ENCODE results near the gene SECISBP2L. TPM values are rescaled to one million over a fixed set of nuclear protein-coding genes. Genes with fewer than 3 reads are reported as not detected.

SECISBP2L gene
- total RNA-seq, 1 donor from 2014 or later: 58.9 TPM

GRCh38 chr15:48945386-48945785 lies 100.9 kb downstream of the SECISBP2L start:
- Mint-ChIP-seq H3K36me3 (no peaks in the 10 kb centered on the region), H3K9me3 (no peaks in the 10 kb centered on the region), H3K4me1 (no peaks in the 10 kb centered on the region), H3K27me3 (ENCODE audit: low read depth) (peaks cover 18% of the 10 kb centered on the region), H3K4me3 (no peak overlapping the region), H3K27ac (no peak overlapping the region)
- DNase-seq (ENCODE audit: low spot score in 2 of 2, unreplicated experiment in 2 of 2): no peak
- TF ChIP-seq CTCF (IDR thresholded peaks at IDR 0.05; ENCODE audit: unreplicated experiment): no peak

GRCh38 chr15:48941904-48942303 lies 104.3 kb downstream of the SECISBP2L start:
- TF ChIP-seq CTCF (IDR thresholded peaks at IDR 0.05; ENCODE audit: unreplicated experiment): no peak
- no peaks in the 10 kb centered on the region for H3K4me1 Mint-ChIP-seq
- H3K9me3 Mint-ChIP-seq: no peaks in the 10 kb centered on the region
- no peak for DNase-seq (ENCODE audit: low spot score in 2 of 2, unreplicated experiment in 2 of 2)
- no peaks in the 10 kb centered on the region for H3K36me3 Mint-ChIP-seq
- H3K4me3 Mint-ChIP-seq: no peak overlapping the region
- no peak overlapping the region for H3K27ac Mint-ChIP-seq
- peaks cover 18% of the 10 kb centered on the region for H3K27me3 Mint-ChIP-seq (ENCODE audit: low read depth)

GRCh38 chr15:48940508-48940907 lies 105.7 kb downstream of the SECISBP2L start:
- Mint-ChIP-seq H3K27me3 (ENCODE audit: low read depth) (peaks cover 21% of the 10 kb centered on the region), H3K27ac (no peak overlapping the region), H3K4me1 (no peaks in the 10 kb centered on the region), H3K9me3 (no peaks in the 10 kb centered on the region), H3K36me3 (no peaks in the 10 kb centered on the region), H3K4me3 (no peak overlapping the region)
- no peak for TF ChIP-seq CTCF (IDR thresholded peaks at IDR 0.05; ENCODE audit: unreplicated experiment)
- no peak for DNase-seq (ENCODE audit: low spot score in 2 of 2, unreplicated experiment in 2 of 2)

- H3K27ac Mint-ChIP-seq: no peak overlapping the region
- DNase-seq (ENCODE audit: low spot score in 2 of 2, unreplicated experiment in 2 of 2): no peak
- peaks cover 27% of the 10 kb centered on the region for H3K27me3 Mint-ChIP-seq (ENCODE audit: low read depth)
- no peaks in the 10 kb centered on the region for H3K36me3 Mint-ChIP-seq
- TF ChIP-seq CTCF (IDR thresholded peaks at IDR 0.05; ENCODE audit: unreplicated experiment): no peak
- no peaks in the 10 kb centered on the region for H3K9me3 Mint-ChIP-seq
- no peak overlapping the region for H3K4me3 Mint-ChIP-seq
- H3K4me1 Mint-ChIP-seq: no peaks in the 10 kb centered on the region
These were observed 106.6 kb downstream of the SECISBP2L start for GRCh38 chr15:48939648-48940047.

Other genes with a start within 250 kb of the SECISBP2L start
- gene CEP152, start 235.4 kb downstream of the SECISBP2L start, total RNA-seq: 7.1 to 8.0 TPM (median 7.6 TPM) in 3 replicates
- 135 to 146 TPM (median 139 TPM) in 3 replicates for gene EID1, start 168.3 kb downstream of the SECISBP2L start, total RNA-seq
- gene SHC4, start 82.5 kb downstream of the SECISBP2L start, total RNA-seq: 0.58 to 0.90 TPM (median 0.64 TPM) in 3 replicates
- gene COPS2, start 109.2 kb upstream of the SECISBP2L start, total RNA-seq: 79.9 to 92.2 TPM (median 88.3 TPM) in 3 replicates
- 22.1 to 26.1 TPM (median 25.4 TPM) in 3 replicates for gene GALK2, start 123.8 kb upstream of the SECISBP2L start, total RNA-seq

All from mesothelial cell of epicardium (in vitro differentiated cells).